H1 (cell line): ENCODE results near the gene ZNF488.

Experiments
- EZH2 ChIP-seq: fragments of 200-600 bp; sonication (generic); IDR thresholded peaks from 2 replicates; pipeline ENCODE4 v1.7.1; 2012; ENCODE audit warnings: low read depth, mild to moderate bottlenecking, moderate library complexity, low read length, inconsistent platforms; ENCODE audit not compliant: severe bottlenecking
- JUN ChIP-seq: IDR thresholded peaks from 2 replicates; pipeline ENCODE4 v1.6.1; 2011; ENCODE audit warnings: low read depth, mild to moderate bottlenecking, improper control_type of control experiment, low read length
- POLR2A ChIP-seq, 2 experiments: IDR thresholded peaks; 1 replicate in 1 of 2; 2 replicates in 1 of 2; pipeline ENCODE4 v1.6.1; 2011; ENCODE audit warnings: low read depth in 2 of 2, low read length in 2 of 2, mild to moderate bottlenecking in 2 of 2; ENCODE audit errors: control extremely low read depth in 1 of 2
- POLR2AphosphoS5 ChIP-seq: IDR thresholded peaks from 2 replicates; pipeline ENCODE4 v1.6.1; 2011; ENCODE audit warnings: low read depth, low read length
- SP1 ChIP-seq: IDR thresholded peaks from 2 replicates; pipeline ENCODE4 v1.6.1; 2011; ENCODE audit warnings: low read depth, low read length
- SP2 ChIP-seq: IDR thresholded peaks from 2 replicates; pipeline ENCODE4 v1.6.1; 2012; ENCODE audit warnings: mild to moderate bottlenecking, low read length, inconsistent platforms
- TEAD4 ChIP-seq: IDR thresholded peaks from 2 replicates; pipeline ENCODE4 v1.6.1; 2012; ENCODE audit warnings: low read depth, low read length, inconsistent platforms, mixed read lengths
- YY1 ChIP-seq: IDR thresholded peaks from 2 replicates; pipeline ENCODE4 v1.6.1; 2011; ENCODE audit warnings: low read depth, mild to moderate bottlenecking, low read length
- TF ChIP-seq, protein P1 (sequence below), 3 experiments: IDR thresholded peaks; 1 replicate in 2 of 3; 2 replicates in 1 of 3; pipeline versions ENCODE4 v1.5.1 to v1.6.1; 2011; ENCODE audit warnings: low read length in 3 of 3, mild to moderate bottlenecking in 3 of 3, inconsistent platforms in 2 of 3, low read depth in 1 of 3, moderate library complexity in 1 of 3; ENCODE audit not compliant: insufficient read depth in 1 of 3; ENCODE audit errors: control extremely low read depth in 1 of 3

GRCh38 chr10:47323087-47323486 is 61.0 kb downstream of the ZNF488 start:
- TF ChIP-seq, protein P1, sequence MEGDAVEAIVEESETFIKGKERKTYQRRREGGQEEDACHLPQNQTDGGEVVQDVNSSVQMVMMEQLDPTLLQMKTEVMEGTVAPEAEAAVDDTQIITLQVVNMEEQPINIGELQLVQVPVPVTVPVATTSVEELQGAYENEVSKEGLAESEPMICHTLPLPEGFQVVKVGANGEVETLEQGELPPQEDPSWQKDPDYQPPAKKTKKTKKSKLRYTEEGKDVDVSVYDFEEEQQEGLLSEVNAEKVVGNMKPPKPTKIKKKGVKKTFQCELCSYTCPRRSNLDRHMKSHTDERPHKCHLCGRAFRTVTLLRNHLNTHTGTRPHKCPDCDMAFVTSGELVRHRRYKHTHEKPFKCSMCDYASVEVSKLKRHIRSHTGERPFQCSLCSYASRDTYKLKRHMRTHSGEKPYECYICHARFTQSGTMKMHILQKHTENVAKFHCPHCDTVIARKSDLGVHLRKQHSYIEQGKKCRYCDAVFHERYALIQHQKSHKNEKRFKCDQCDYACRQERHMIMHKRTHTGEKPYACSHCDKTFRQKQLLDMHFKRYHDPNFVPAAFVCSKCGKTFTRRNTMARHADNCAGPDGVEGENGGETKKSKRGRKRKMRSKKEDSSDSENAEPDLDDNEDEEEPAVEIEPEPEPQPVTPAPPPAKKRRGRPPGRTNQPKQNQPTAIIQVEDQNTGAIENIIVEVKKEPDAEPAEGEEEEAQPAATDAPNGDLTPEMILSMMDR (IDR thresholded peaks at IDR 0.05; ENCODE audit: control extremely low read depth in 1 of 3, insufficient read depth in 1 of 3, low read depth in 1 of 3, low read length in 3 of 3): no peak
- TF ChIP-seq SP1 (no peak), EZH2 (no peak), TEAD4 (no peak), SP2 (no peak), YY1 (no peak), POLR2A (IDR thresholded peaks at IDR 0.05; ENCODE audit: control extremely low read depth in 1 of 2, low read depth in 2 of 2, low read length in 2 of 2) (no peak), JUN (no peak), POLR2AphosphoS5 (no peak)
